HepG2 (cell line): ENCODE measurements around the gene OTOP3. TPM values are rescaled to one million over a fixed set of nuclear protein-coding genes. Genes with fewer than 3 reads are reported as not detected.

Experiments
- ATF1 ChIP-seq: IDR thresholded peaks from 2 replicates; pipeline ENCODE4 v1.6.1; 2016; ENCODE audit warnings: mild to moderate bottlenecking, control low read depth
- DR1 ChIP-seq: sonication (generic); formaldehyde crosslinking; IDR thresholded peaks from 2 replicates; pipeline ENCODE4 v1.8.0; 2021; ENCODE audit warnings: mild to moderate bottlenecking, missing genetic modification reagents, inconsistent platforms
- GATAD2A ChIP-seq: IDR thresholded peaks from 2 replicates; pipeline ENCODE4 v1.6.1; 2016
- HNRNPK ChIP-seq: fragments of 200-400 bp; formaldehyde crosslinking; IDR thresholded peaks from 2 replicates; pipeline ENCODE4 v1.6.1; 2018; ENCODE audit warnings: low read length, low read depth, moderate library complexity, mild to moderate bottlenecking; ENCODE audit not compliant: poor library complexity, severe bottlenecking
- KLF12 ChIP-seq: sonication (generic); formaldehyde crosslinking; IDR thresholded peaks from 2 replicates; pipeline ENCODE4 v1.4.0; 2020; ENCODE audit warnings: missing genetic modification reagents, borderline replicate concordance
- MTA1 ChIP-seq: sonication (generic); formaldehyde crosslinking; IDR thresholded peaks from 2 replicates; pipeline ENCODE4 v1.4.0; 2020; ENCODE audit warnings: missing genetic modification reagents, mild to moderate bottlenecking, borderline replicate concordance
- PITX1 ChIP-seq: sonication (generic); formaldehyde crosslinking; IDR thresholded peaks from 2 replicates; pipeline ENCODE4 v1.5.1; 2020; ENCODE audit warnings: mild to moderate bottlenecking, missing genetic modification reagents
- POLR2G ChIP-seq: fragments of 200-400 bp; formaldehyde crosslinking; IDR thresholded peaks from 2 replicates; pipeline ENCODE4 v1.6.1; 2018; ENCODE audit warnings: mild to moderate bottlenecking, low read depth, low read length, moderate library complexity
- PTBP1 ChIP-seq: fragments of 200-400 bp; formaldehyde crosslinking; IDR thresholded peaks from 2 replicates; pipeline ENCODE4 v1.6.1; 2018; ENCODE audit warnings: low read length, low read depth; ENCODE audit not compliant: poor library complexity, severe bottlenecking
- RNF2 ChIP-seq: fragments of 450-650 bp; conservative IDR thresholded peaks from 2 replicates; pipeline ENCODE4 v1.6.1; 2016; ENCODE audit warnings: low read depth
- RORA ChIP-seq: sonication (generic); formaldehyde crosslinking; IDR thresholded peaks from 2 replicates; pipeline ENCODE4 v1.5.0; 2020; ENCODE audit warnings: mild to moderate bottlenecking, missing genetic modification reagents, moderate library complexity
- SAP130 ChIP-seq: IDR thresholded peaks from 2 replicates; pipeline ENCODE4 v1.6.1; 2016; ENCODE audit warnings: low read depth
- SMAD1 ChIP-seq: sonication (generic); formaldehyde crosslinking; IDR thresholded peaks from 2 replicates; pipeline ENCODE4 v1.4.0; 2020; ENCODE audit warnings: missing genetic modification reagents, low read depth, mild to moderate bottlenecking, borderline replicate concordance
- SMARCC2 ChIP-seq: fragments of 450-650 bp; IDR thresholded peaks from 2 replicates; pipeline ENCODE4 v1.6.1; 2017; ENCODE audit warnings: antibody characterized with exemption, mild to moderate bottlenecking
- SNAPC4 ChIP-seq: sonication (generic); formaldehyde crosslinking; IDR thresholded peaks from 2 replicates; pipeline ENCODE4 v1.4.0; 2020; ENCODE audit warnings: mild to moderate bottlenecking, missing genetic modification reagents
- SOX5 ChIP-seq: IDR thresholded peaks from 2 replicates; pipeline ENCODE4 v1.6.1; 2016; ENCODE audit warnings: borderline replicate concordance
- SRF ChIP-seq: IDR thresholded peaks from 2 replicates; pipeline ENCODE4 v1.6.1; 2011; ENCODE audit warnings: mild to moderate bottlenecking, low read depth, low read length, moderate library complexity
- TBX2 ChIP-seq: sonication (generic); formaldehyde crosslinking; IDR thresholded peaks from 2 replicates; pipeline ENCODE4 v1.5.0; 2020; ENCODE audit warnings: missing genetic modification reagents, mild to moderate bottlenecking, borderline replicate concordance
- XRCC5 ChIP-seq: fragments of 200-400 bp; formaldehyde crosslinking; optimal IDR thresholded peaks from 2 replicates; pipeline ENCODE3; 2017; ENCODE audit warnings: mild to moderate bottlenecking, low read length
- YEATS2 ChIP-seq: sonication (generic); formaldehyde crosslinking; IDR thresholded peaks from 2 replicates; pipeline ENCODE4 v1.4.0; 2020; ENCODE audit warnings: missing genetic modification reagents, borderline replicate concordance
- ZKSCAN1 ChIP-seq: fragments of 150-350 bp; IDR thresholded peaks from 2 replicates; pipeline ENCODE4 v1.6.1; 2014; ENCODE audit warnings: low read length
- ZNF232 ChIP-seq: sonication (generic); formaldehyde crosslinking; IDR thresholded peaks from 2 replicates; pipeline ENCODE4 v1.4.0; 2020; ENCODE audit warnings: missing genetic modification reagents, borderline replicate concordance
- ZNF275 ChIP-seq: sonication (generic); formaldehyde crosslinking; IDR thresholded peaks from 2 replicates; pipeline ENCODE4 v1.8.0; 2022; ENCODE audit warnings: missing genetic modification reagents, mild to moderate bottlenecking, inconsistent platforms, borderline replicate concordance
- ZNF510 ChIP-seq: sonication (generic); formaldehyde crosslinking; IDR thresholded peaks from 2 replicates; pipeline ENCODE4 v1.4.0; 2020; ENCODE audit warnings: low read depth, mild to moderate bottlenecking, missing genetic modification reagents
- ZNF556 ChIP-seq: sonication (generic); formaldehyde crosslinking; IDR thresholded peaks from 2 replicates; pipeline ENCODE4 v1.4.0; 2020; ENCODE audit warnings: mild to moderate bottlenecking, missing genetic modification reagents, borderline replicate concordance
- ZNF567 ChIP-seq: sonication (generic); formaldehyde crosslinking; IDR thresholded peaks from 2 replicates; pipeline ENCODE4 v1.8.1; 2023; ENCODE audit warnings: mild to moderate bottlenecking, missing genetic modification reagents, borderline replicate concordance
- ZNF891 ChIP-seq: sonication (generic); formaldehyde crosslinking; IDR thresholded peaks from 2 replicates; pipeline ENCODE4 v1.5.0; 2020; ENCODE audit warnings: mild to moderate bottlenecking, missing genetic modification reagents
- polyA plus RNA-seq, 8 experiments: library from polyadenylated mRNA; depleted of rRNA in 3 of 8; stranded (reverse) in 7 of 8; unstranded in 1 of 8; fragments of >200 nt; fragmentation: Illumina TruSeq in 4 of 8; extraction: Trizol in 4 of 8; gene quantifications; 2 replicates each; pipeline versions ENCODE4 v1.2.1 to v1.2.3, GENCODE V29; 2011 to 2016; ENCODE audit warnings: low read depth in 4 of 8, missing spikeins in 1 of 8, mixed read lengths in 1 of 8; ENCODE audit not compliant: insufficient read depth in 1 of 8
- total RNA-seq, 5 experiments: library from RNA; depleted of rRNA; stranded (reverse); fragments of >200 nt; fragmentation: Illumina TruSeq; extraction: Trizol; gene quantifications; 2 replicates each; pipeline ENCODE4 v1.2.3, GENCODE V29; 2016; ENCODE audit warnings: low read depth in 1 of 5

The OTOP3 gene
- total and polyA plus RNA-seq, 2 of the 13 experiments (the other 11 are each of a cell fraction or from before 2014, with no cell fraction given): not detected

- TF ChIP-seq TBX2 (CRISPR knock-in tag) (0 out of 2 replicates have a peak, but pooled peaks have one; percentile 31), ZNF275 (CRISPR knock-in tag) (peak; percentile 32; the same call in 1 of the 2 replicates), YEATS2 (CRISPR knock-in tag) (no peak; the same call in 1 of the 2 replicates), KLF12 (CRISPR knock-in tag) (peak; percentile 26; the same call in 1 of the 2 replicates), ZNF232 (CRISPR knock-in tag) (no peak), XRCC5 (peak; percentile 61), RORA (CRISPR knock-in tag) (no peak), ZNF567 (CRISPR knock-in tag) (no peak), HNRNPK (no peak), ZNF510 (CRISPR knock-in tag) (no peak), MTA1 (CRISPR knock-in tag) (no peak), SRF (no peak), ZNF556 (no peak), SAP130 (CRISPR knock-in tag) (peak; percentile 38; the same call in 1 of the 2 replicates), PITX1 (CRISPR knock-in tag) (no peak), SMARCC2 (no peak), DR1 (CRISPR knock-in tag) (no peak), ZNF891 (CRISPR knock-in tag) (peak; percentile 15; the same call in 1 of the 2 replicates), ZKSCAN1 (no peak), SNAPC4 (no peak), ATF1 (CRISPR knock-in tag) (no peak), GATAD2A (CRISPR knock-in tag) (peak; percentile 62), POLR2G (no peak), SOX5 (CRISPR knock-in tag) (no peak), RNF2 (no peak), SMAD1 (CRISPR knock-in tag) (no peak), PTBP1 (no peak)
Measured at GRCh38 chr17:74961657-74962350, 26.1 kb downstream of the OTOP3 start (continued).
